HG02623 (cell line): ENCODE results near the gene DCST1.

Source experiments
- ATAC-seq: cut with Tn5 transposase; IDR thresholded peaks from one replicate; pipeline ENCODE4 v1.9.1; 2021; ENCODE audit warnings: moderate library complexity; ENCODE audit not compliant: unreplicated experiment

The DCST1 gene

GRCh38 chr1:155012776-155013602 lies 20.6 kb upstream of the DCST1 start:
- ATAC-seq: no peak

DNA sequence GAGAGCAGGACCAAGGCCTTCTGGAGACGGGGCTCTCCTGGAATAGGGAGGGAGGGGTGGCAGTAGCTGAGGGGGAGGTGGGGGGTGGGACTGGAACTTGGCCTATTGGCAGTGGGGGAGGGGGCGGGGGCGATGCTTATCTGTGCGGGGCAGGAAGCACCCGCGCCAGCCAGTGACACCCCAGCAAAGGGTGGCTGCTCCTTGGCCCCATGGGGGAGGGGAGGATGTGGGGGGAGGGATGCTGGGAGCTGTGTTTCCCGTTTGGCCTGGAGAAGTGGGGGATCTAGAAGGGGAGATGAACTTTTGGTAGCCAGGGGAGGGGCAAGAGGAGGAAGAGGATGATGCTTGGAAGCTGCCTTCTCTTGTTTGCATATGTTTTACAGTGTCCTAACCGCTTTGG lies 20.0 kb upstream of the DCST1 start:
- ATAC-seq: no peak

DNA sequence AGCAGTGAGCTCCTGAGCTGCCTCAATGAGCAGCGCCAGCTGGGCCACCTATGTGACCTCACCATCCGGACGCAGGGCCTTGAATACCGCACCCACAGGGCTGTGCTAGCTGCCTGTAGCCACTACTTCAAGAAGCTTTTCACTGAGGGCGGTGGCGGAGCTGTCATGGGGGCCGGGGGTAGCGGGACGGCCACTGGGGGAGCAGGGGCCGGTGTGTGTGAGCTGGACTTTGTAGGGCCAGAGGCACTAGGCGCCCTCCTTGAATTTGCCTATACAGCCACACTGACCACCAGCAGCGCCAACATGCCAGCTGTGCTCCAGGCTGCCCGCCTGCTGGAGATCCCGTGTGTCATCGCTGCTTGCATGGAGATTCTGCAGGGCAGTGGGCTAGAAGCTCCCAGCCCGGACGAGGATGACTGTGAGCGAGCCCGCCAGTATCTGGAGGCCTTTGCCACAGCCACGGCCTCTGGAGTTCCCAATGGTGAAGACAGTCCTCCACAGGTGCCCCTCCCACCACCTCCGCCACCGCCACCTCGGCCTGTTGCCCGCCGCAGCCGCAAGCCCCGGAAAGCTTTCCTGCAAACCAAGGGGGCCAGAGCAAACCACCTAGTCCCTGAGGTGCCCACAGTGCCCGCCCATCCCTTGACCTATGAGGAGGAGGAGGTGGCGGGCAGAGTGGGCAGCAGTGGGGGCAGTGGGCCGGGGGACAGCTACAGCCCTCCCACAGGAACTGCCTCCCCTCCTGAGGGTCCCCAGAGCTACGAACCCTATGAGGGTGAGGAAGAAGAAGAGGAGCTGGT lies 18.7 kb upstream of the DCST1 start:
- no peak for ATAC-seq

GRCh38 chr1:155015527-155016230 lies 17.9 kb upstream of the DCST1 start:
- ATAC-seq: no peak

DNA sequence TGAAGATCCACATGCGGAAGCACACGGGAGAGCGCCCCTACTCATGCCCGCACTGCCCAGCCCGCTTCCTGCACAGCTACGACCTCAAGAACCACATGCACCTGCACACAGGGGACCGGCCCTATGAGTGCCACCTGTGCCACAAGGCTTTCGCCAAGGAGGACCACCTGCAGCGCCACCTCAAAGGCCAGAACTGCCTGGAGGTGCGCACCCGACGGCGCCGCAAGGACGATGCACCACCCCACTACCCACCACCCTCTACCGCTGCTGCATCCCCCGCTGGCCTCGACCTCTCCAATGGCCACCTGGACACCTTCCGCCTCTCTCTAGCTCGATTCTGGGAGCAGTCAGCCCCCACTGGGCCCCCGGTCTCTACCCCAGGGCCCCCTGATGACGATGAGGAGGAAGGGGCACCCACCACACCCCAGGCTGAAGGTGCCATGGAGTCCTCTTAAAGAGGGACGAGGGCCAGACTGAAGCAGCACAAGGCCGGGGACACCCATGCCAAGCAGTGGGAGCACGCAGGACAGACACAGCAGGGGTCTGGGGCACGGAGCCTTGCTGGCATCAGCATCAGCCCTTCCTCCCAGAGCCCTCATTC lies 17.3 kb upstream of the DCST1 start:
- ATAC-seq: no peak

GRCh38 chr1:155017041-155017945 lies 16.3 kb upstream of the DCST1 start:
- peak; percentile 81 for ATAC-seq

DNA sequence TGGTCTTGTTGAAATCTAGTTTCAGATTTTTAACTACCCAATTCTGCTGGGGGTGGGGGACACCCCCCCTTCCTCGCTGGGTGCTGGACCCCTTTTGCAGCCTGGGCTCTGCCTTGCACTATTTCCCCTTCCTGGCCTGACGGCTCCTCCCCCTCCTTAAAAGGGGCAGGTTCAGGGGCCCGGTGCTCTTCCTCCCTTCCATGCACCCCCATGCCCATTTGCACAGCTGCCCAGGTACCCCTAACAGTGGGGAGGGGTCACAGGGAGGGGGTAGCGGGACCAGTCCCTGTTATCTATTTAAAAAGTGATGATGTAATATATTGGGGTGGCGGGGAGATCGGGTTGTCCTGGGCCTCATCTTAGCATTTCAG lies 15.7 kb upstream of the DCST1 start:
- no peak for ATAC-seq

- ATAC-seq: no peak
Measured at GRCh38 chr1:155018617-155019348, 14.8 kb upstream of the DCST1 start.

DNA sequence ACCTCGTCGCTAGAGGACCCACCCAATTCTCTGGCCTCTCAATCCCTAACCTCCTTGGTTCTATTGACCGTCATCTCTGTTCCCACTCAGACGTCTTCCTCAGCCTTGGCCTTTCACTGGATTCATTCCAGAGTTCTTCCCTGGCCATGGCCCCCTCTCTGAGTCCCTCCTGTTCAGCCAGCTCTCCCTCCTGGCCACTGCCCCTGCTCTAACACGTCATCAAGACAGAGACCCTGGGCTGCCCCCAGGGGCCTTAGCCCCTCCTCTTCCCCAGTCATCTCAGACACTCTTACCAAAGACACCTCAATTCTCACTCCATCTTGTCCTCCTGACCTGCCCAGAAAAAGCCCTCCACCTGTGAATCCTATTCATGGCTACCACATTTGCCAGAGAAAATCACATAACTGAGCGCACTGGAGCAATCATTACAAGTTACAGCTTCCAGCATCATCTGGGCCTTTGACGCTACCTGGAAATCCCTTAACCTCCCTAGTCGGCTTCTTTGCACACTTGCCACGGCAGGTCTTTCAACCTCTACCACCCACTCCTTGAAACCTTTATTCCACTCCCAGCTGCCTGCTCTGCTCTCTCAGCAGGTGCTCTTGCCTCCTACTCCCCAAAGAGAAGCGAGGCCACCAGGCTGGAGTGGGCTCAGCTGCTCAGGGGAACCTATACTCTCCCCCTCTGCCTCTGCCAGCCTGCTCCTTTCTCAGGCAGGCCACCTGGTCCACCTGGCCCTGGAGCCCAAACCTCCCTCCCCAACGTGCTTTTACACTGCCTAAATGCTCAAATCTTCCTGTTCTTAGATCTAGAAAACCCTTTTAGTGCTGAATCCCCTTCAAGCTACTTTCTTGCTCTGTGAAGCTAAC lies 14.0 kb upstream of the DCST1 start:
- no peak for ATAC-seq

- no peak for ATAC-seq
Measured at GRCh38 chr1:155022136-155022926, 11.3 kb upstream of the DCST1 start.

GRCh38 chr1:155022927-155023236 lies 10.7 kb upstream of the DCST1 start:
- no peak for ATAC-seq

GRCh38 chr1:155023627-155024026 lies 10.0 kb upstream of the DCST1 start:
- no peak for ATAC-seq

DNA sequence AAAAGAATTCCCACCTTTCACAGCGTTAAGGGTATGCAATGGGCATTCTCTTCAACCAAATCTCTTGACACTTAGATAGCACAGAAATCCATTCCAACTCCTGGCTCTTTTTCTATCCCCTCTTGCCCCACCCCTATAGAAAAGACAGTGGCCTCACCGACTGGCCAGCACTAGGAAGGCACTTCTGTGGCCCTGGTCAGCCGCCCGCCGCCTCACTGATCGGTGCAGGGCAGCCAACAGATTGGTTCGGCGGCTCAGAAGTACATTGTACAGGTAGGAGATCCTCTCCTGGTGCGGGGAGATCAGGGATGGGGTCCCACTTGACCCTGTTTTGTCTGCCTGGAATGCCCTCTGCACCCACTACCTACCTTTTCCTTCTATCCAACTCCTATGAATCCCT lies 9.3 kb upstream of the DCST1 start:
- ATAC-seq: no peak

DNA sequence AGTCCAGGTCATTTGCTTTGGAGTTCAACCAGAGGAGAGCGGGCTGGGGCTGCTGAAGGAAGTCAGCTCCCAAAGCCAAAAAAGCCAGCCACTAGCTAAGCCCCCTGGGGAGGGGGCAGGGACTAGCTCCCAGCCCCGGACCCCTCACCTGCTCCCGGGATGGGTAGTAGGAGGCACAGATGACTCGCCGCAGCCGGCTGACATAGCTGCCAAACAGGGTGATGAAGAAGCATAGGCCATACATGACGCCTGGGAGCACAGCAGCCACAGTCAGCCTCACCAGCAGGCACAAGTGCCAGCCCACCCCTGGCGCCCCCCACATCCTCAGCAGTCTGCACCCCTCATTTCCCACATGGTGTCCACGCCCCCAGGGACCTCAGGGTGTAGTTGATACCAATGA lies 7.5 kb upstream of the DCST1 start:
- no peak for ATAC-seq

DNA sequence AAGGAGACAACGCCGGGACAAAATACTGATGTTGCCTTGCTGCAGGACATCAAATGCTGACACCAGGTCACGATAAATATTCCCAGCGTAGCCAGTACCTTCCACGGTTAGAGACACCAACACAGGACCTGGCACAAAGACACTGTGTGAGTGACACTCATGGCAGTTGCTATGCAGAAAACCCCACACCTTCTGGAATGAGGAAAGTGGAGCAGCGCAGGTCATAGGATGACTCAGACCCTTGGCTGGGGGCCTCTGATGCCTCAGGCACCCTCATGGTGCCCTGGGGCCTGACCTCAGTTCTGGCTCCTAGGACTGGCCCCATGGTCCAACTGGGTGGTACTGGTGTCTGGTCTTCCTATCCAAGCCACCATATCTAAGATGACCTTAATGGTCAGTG lies 7.0 kb upstream of the DCST1 start:
- no peak for ATAC-seq

- no peak for ATAC-seq
Measured at GRCh38 chr1:155029513-155030242, 3.9 kb upstream of the DCST1 start.

- ATAC-seq: no peak
Measured at GRCh38 chr1:155030243-155030795, 3.3 kb upstream of the DCST1 start.
